RWPE2 (cell line): ENCODE results near the gene METTL1.

Experiments used
- ATAC-seq: fragments of 200-7000 bp; cut with Tn5 transposase; 3 replicates; pipeline ENCODE4 v1.9.1; 2021; ENCODE audit warnings: low read depth
- DNase-seq: peaks from one replicate; pipeline ENCODE4 v3.0.0-alpha.2; 2020; ENCODE audit warnings: low spot score
- H3K27ac ChIP-seq: fragments of 450-650 bp; 2 replicates; pipeline ENCODE4 v1.5.1; 2017; ENCODE audit warnings: mild to moderate bottlenecking; ENCODE audit not compliant: poor library complexity, severe bottlenecking
- H3K27me3 ChIP-seq: fragments of 250-450 bp; sonication (Bioruptor Pico); 2 replicates; pipeline ENCODE4 v1.5.1; 2021; ENCODE audit warnings: mild to moderate bottlenecking, moderate library complexity; ENCODE audit not compliant: insufficient read depth, poor library complexity, severe bottlenecking
- H3K36me3 ChIP-seq: fragments of 250-450 bp; sonication (Bioruptor Pico); 2 replicates; pipeline ENCODE4 v1.5.1; 2020; ENCODE audit warnings: low read depth, mild to moderate bottlenecking, moderate library complexity
- H3K4me1 ChIP-seq: fragments of 250-450 bp; sonication (Bioruptor Pico); 2 replicates; pipeline ENCODE4 v1.5.1; 2021; ENCODE audit warnings: mild to moderate bottlenecking, moderate library complexity; ENCODE audit not compliant: insufficient read depth, poor library complexity, severe bottlenecking
- H3K4me3 ChIP-seq: fragments of 250-450 bp; sonication (Bioruptor Pico); 2 replicates; pipeline ENCODE4 v1.5.1; 2021; ENCODE audit warnings: mild to moderate bottlenecking, moderate library complexity; ENCODE audit not compliant: severe bottlenecking
- H3K9me3 ChIP-seq: fragments of 250-450 bp; sonication (Bioruptor Pico); 2 replicates; pipeline ENCODE4 v1.5.1; 2021; ENCODE audit warnings: mild to moderate bottlenecking, moderate library complexity; ENCODE audit not compliant: severe bottlenecking
- TF ChIP-seq, protein P1 (sequence below): fragments of 450-650 bp; IDR thresholded peaks from one replicate; pipeline ENCODE4 v1.5.1; 2017; ENCODE audit warnings: mild to moderate bottlenecking, moderate library complexity; ENCODE audit not compliant: poor library complexity, severe bottlenecking

METTL1 gene

DNA sequence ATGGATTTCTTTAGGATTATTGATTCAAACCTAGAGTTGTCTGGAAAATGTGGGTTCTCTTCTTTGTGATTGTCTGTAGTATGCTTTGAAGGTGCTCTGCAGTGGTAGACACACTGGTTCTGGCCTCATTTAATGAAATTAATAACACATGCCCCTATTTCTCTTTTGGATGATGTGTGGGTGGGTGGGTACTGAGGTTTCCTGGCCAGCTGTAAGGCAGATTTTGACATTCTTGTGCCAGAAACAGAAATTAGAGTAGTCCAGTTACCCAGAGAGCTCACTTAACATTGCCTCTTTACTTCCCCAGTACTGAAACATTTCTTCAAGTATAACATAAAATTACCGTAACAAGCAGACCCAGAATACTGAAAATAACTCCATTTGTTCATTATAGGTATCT, 25.1 kb upstream of the METTL1 start:
- H3K36me3 ChIP-seq = peaks cover 64% of the 10 kb centered on the region
- no peak for ATAC-seq

DNA sequence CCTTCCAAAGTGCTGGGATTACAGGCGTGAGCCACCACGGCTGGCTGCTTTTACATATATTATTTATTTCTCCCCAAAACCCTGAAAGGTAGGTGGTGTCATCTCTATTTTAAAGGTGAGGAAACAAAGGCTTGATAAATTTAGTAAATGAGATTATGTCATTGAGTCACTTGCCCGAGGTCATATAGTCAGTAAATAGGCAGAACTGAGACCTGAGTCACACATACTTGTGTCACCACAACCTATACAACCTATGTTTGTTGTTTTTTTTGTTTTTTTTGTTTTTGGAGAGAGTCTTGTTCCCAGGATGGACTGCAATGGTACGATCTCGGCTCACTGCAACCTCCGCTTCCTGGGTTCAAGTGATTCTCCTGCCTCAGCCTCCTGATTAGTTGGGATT, 23.4 kb upstream of the METTL1 start:
- H3K4me1 ChIP-seq = peaks cover 16% of the 10 kb centered on the region
- H3K27ac ChIP-seq = no peak overlapping the region
- peaks cover 76% of the 10 kb centered on the region for H3K36me3 ChIP-seq
- no peaks in the 10 kb centered on the region for H3K27me3 ChIP-seq
- H3K9me3 ChIP-seq = no peaks in the 10 kb centered on the region
- DNase-seq = no peak
- no peak overlapping the region for H3K4me3 ChIP-seq
- peak; percentile 62; the same call in 2 of the 3 replicates for ATAC-seq
- TF ChIP-seq, protein P1, sequence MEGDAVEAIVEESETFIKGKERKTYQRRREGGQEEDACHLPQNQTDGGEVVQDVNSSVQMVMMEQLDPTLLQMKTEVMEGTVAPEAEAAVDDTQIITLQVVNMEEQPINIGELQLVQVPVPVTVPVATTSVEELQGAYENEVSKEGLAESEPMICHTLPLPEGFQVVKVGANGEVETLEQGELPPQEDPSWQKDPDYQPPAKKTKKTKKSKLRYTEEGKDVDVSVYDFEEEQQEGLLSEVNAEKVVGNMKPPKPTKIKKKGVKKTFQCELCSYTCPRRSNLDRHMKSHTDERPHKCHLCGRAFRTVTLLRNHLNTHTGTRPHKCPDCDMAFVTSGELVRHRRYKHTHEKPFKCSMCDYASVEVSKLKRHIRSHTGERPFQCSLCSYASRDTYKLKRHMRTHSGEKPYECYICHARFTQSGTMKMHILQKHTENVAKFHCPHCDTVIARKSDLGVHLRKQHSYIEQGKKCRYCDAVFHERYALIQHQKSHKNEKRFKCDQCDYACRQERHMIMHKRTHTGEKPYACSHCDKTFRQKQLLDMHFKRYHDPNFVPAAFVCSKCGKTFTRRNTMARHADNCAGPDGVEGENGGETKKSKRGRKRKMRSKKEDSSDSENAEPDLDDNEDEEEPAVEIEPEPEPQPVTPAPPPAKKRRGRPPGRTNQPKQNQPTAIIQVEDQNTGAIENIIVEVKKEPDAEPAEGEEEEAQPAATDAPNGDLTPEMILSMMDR = no peak

More for the DNA sequence above, 25.1 kb upstream of the METTL1 start:
- no peaks in the 10 kb centered on the region for H3K27me3 ChIP-seq
- TF ChIP-seq, protein P1 = no peak
- H3K9me3 ChIP-seq = no peaks in the 10 kb centered on the region
- no peak for DNase-seq
- H3K4me1 ChIP-seq = peaks cover 16% of the 10 kb centered on the region
- no peak overlapping the region for H3K27ac ChIP-seq
- no peak overlapping the region for H3K4me3 ChIP-seq

GRCh38 chr12:57793920-57794319, 22.0 kb upstream of the METTL1 start:
- Histone ChIP-seq H3K4me3 (no peak overlapping the region), H3K27me3 (no peaks in the 10 kb centered on the region), H3K36me3 (peaks cover 80% of the 10 kb centered on the region), H3K9me3 (no peaks in the 10 kb centered on the region), H3K4me1 (peaks cover 16% of the 10 kb centered on the region), H3K27ac (peak overlapping the region; percentile 34)
- TF ChIP-seq, protein P1 = no peak
- DNase-seq (no peak), ATAC-seq (peak; percentile 94)

DNA sequence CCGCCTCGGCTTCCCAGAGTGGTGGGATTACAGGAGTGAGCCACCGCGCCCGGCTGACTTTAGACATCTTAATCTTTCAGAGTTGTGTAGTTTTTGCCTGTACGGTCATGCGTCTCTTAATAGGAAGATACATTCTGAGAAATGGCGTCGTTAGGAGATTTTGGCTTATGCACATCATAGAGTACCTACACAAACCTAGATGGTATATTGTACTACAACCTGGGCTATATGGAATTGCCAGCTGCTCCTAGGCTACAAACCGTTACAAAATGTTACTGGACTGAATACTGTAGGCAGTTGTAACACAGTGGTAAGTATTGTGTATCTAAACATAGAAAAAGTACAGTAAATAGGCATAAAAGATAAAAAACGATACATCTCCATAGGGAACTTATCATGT, 12.0 kb upstream of the METTL1 start:
- no peak for DNase-seq
- H3K4me3 ChIP-seq = no peak overlapping the region
- ATAC-seq = no peak
- TF ChIP-seq, protein P1 = no peak
- no peaks in the 10 kb centered on the region for H3K27me3 ChIP-seq
- no peak overlapping the region for H3K27ac ChIP-seq
- H3K36me3 ChIP-seq = peaks cover 49% of the 10 kb centered on the region
- peaks cover 5% of the 10 kb centered on the region for H3K4me1 ChIP-seq
- H3K9me3 ChIP-seq = no peaks in the 10 kb centered on the region

GRCh38 chr12:57783466-57783801, 11.5 kb upstream of the METTL1 start:
- Histone ChIP-seq H3K4me1 (peaks cover 5% of the 10 kb centered on the region), H3K9me3 (no peaks in the 10 kb centered on the region), H3K27ac (no peak overlapping the region), H3K27me3 (no peaks in the 10 kb centered on the region), H3K4me3 (peak overlapping the region; percentile 64), H3K36me3 (peaks cover 47% of the 10 kb centered on the region)
- ATAC-seq = no peak; the same call in 2 of the 3 replicates
- TF ChIP-seq, protein P1 = no peak
- no peak for DNase-seq
